C4-2B (cell line): ENCODE data around the gene MAMDC2.

Experiments
- CTCF ChIP-seq: fragments of 450-650 bp; conservative IDR thresholded peaks from 2 replicates; pipeline ENCODE4 v1.5.1; 2017; ENCODE audit warnings: mild to moderate bottlenecking
- ZFX ChIP-seq: fragments of 450-650 bp; IDR thresholded peaks from 2 replicates; pipeline ENCODE4 v1.6.1; 2017

DNA sequence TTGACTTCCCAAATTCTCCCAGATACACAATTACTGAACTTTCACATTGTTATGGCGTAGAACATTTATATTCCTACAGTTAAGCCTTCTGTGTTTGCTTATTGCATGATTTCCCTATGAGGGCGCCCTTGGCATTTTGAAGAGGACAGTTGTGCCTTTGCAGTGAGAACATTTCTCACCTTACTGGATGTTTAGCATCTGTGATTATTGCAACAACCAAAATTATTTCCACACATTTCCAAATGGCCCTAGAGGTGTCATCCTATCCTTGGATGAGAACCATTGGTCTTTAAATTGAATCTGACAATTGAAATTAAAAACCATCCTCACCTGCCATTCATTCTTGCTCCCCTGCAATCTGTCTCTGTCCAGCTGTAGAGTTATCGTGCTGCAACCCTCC is 104.0 kb downstream of the MAMDC2 start:
- peak; percentile 17 for TF ChIP-seq CTCF
- TF ChIP-seq ZFX = no peak
